ENCODE data around the gene AURKAIP1.
"Not testable (repeated sequence)": the region's sequence is repeated elsewhere in the genome, so short reads cannot be mapped to it uniquely, and the experiment has no call there.

The AURKAIP1 gene

GRCh38 chr1:1417825-1418463 lies 42.9 kb upstream of the AURKAIP1 start:
- not testable (repeated sequence) for H3K27me3 ChIP-seq (ENCODE audit: control insufficient read depth, insufficient read depth, low read length); H3K4me3 ChIP-seq (ENCODE audit: low read length); H3K36me3 ChIP-seq (ENCODE audit: control insufficient read depth, insufficient read depth, low read length); H3K4me1 ChIP-seq (ENCODE audit: control insufficient read depth, insufficient read depth, low read length); H3K9ac ChIP-seq (ENCODE audit: low read length); H3K27ac ChIP-seq (ENCODE audit: low read depth, low read length)

GRCh38 chr1:1417396-1417795 lies 42.4 kb upstream of the AURKAIP1 start:
- not testable (repeated sequence) for H3K4me1 ChIP-seq (ENCODE audit: control insufficient read depth, insufficient read depth, low read length); H3K27me3 ChIP-seq (ENCODE audit: control insufficient read depth, insufficient read depth, low read length); H3K27ac ChIP-seq (ENCODE audit: low read depth, low read length); H3K4me3 ChIP-seq (ENCODE audit: low read length); H3K9ac ChIP-seq (ENCODE audit: low read length); H3K36me3 ChIP-seq (ENCODE audit: control insufficient read depth, insufficient read depth, low read length)

- Histone ChIP-seq H3K36me3 (ENCODE audit: control insufficient read depth, insufficient read depth, low read length) (no peaks in the 10 kb centered on the region), H3K9ac (ENCODE audit: low read length) (no peak overlapping the region), H3K4me3 (ENCODE audit: low read length) (no peak overlapping the region), H3K27ac (ENCODE audit: low read depth, low read length) (no peak overlapping the region), H3K27me3 (ENCODE audit: control insufficient read depth, insufficient read depth, low read length) (peaks cover 1% of the 10 kb centered on the region), H3K4me1 (ENCODE audit: control insufficient read depth, insufficient read depth, low read length) (peaks cover 1% of the 10 kb centered on the region)
These were observed 40.7 kb upstream of the AURKAIP1 start for GRCh38 chr1:1415751-1416150.

GRCh38 chr1:1412311-1412902 lies 37.4 kb upstream of the AURKAIP1 start:
- H3K9ac ChIP-seq (ENCODE audit: low read length); H3K4me3 ChIP-seq (ENCODE audit: low read length); H3K27me3 ChIP-seq (ENCODE audit: control insufficient read depth, insufficient read depth, low read length); H3K36me3 ChIP-seq (ENCODE audit: control insufficient read depth, insufficient read depth, low read length); H3K4me1 ChIP-seq (ENCODE audit: control insufficient read depth, insufficient read depth, low read length); H3K27ac ChIP-seq (ENCODE audit: low read depth, low read length): not testable (repeated sequence)

- Histone ChIP-seq H3K36me3 (ENCODE audit: control insufficient read depth, insufficient read depth, low read length) (no peaks in the 10 kb centered on the region), H3K27ac (ENCODE audit: low read depth, low read length) (no peak overlapping the region), H3K4me3 (ENCODE audit: low read length) (no peak overlapping the region), H3K27me3 (ENCODE audit: control insufficient read depth, insufficient read depth, low read length) (no peaks in the 10 kb centered on the region), H3K4me1 (ENCODE audit: control insufficient read depth, insufficient read depth, low read length) (peaks cover 9% of the 10 kb centered on the region), H3K9ac (ENCODE audit: low read length) (no peak overlapping the region)
These were observed 36.6 kb upstream of the AURKAIP1 start for GRCh38 chr1:1411626-1412025.

GRCh38 chr1:1410238-1410637 lies 35.2 kb upstream of the AURKAIP1 start:
- not testable (repeated sequence) for H3K36me3 ChIP-seq (ENCODE audit: control insufficient read depth, insufficient read depth, low read length)

GRCh38 chr1:1407636-1408318 lies 32.8 kb upstream of the AURKAIP1 start:
- Histone ChIP-seq H3K4me1 (ENCODE audit: control insufficient read depth, insufficient read depth, low read length) (peaks cover 20% of the 10 kb centered on the region), H3K9ac (ENCODE audit: low read length) (peak overlapping the region; percentile 38), H3K27me3 (ENCODE audit: control insufficient read depth, insufficient read depth, low read length) (no peaks in the 10 kb centered on the region), H3K27ac (ENCODE audit: low read depth, low read length) (peak overlapping the region; percentile 88), H3K36me3 (ENCODE audit: control insufficient read depth, insufficient read depth, low read length) (peaks cover 8% of the 10 kb centered on the region), H3K4me3 (ENCODE audit: low read length) (peak overlapping the region; percentile 79)

More at GRCh38 chr1:1410238-1410637, 35.2 kb upstream of the AURKAIP1 start:
- not testable (repeated sequence) for H3K4me3 ChIP-seq (ENCODE audit: low read length); H3K27ac ChIP-seq (ENCODE audit: low read depth, low read length); H3K9ac ChIP-seq (ENCODE audit: low read length); H3K27me3 ChIP-seq (ENCODE audit: control insufficient read depth, insufficient read depth, low read length)
- H3K4me1 ChIP-seq (ENCODE audit: control insufficient read depth, insufficient read depth, low read length), result peaks cover 20% of the 10 kb centered on the region

GRCh38 chr1:1406821-1407635 lies 32.0 kb upstream of the AURKAIP1 start, which contains the start of gene MRPL20:
Gene MRPL20 (minus strand): TSS chr1:1407293. CDS start chr1:1407217, 76 bp downstream.
- Histone ChIP-seq H3K4me3 (ENCODE audit: low read length) (peak within 1 kb of the TSS; percentile 79), H3K27ac (ENCODE audit: low read depth, low read length) (peak within 1 kb of the TSS; percentile 88), H3K36me3 (ENCODE audit: control insufficient read depth, insufficient read depth, low read length) (peaks cover 13% of the 10 kb centered on the region)

GRCh38 chr1:1406101-1406820 lies 31.3 kb upstream of the AURKAIP1 start:
- Histone ChIP-seq H3K27me3 (ENCODE audit: control insufficient read depth, insufficient read depth, low read length) (no peaks in the 10 kb centered on the region), H3K4me1 (ENCODE audit: control insufficient read depth, insufficient read depth, low read length) (peaks cover 20% of the 10 kb centered on the region), H3K4me3 (ENCODE audit: low read length) (peak overlapping the region; percentile 79), H3K27ac (ENCODE audit: low read depth, low read length) (peak overlapping the region; percentile 88), H3K9ac (ENCODE audit: low read length) (peak overlapping the region; percentile 45), H3K36me3 (ENCODE audit: control insufficient read depth, insufficient read depth, low read length) (peaks cover 20% of the 10 kb centered on the region)

More at GRCh38 chr1:1406821-1407635, 32.0 kb upstream of the AURKAIP1 start, which contains the start of gene MRPL20:
- Histone ChIP-seq H3K9ac (ENCODE audit: low read length) (peak within 1 kb of the TSS; percentile 45), H3K4me1 (ENCODE audit: control insufficient read depth, insufficient read depth, low read length) (peaks cover 20% of the 10 kb centered on the region), H3K27me3 (ENCODE audit: control insufficient read depth, insufficient read depth, low read length) (no peaks in the 10 kb centered on the region)

- Histone ChIP-seq H3K4me3 (ENCODE audit: low read length) (no peak overlapping the region), H3K27me3 (ENCODE audit: control insufficient read depth, insufficient read depth, low read length) (no peaks in the 10 kb centered on the region), H3K36me3 (ENCODE audit: control insufficient read depth, insufficient read depth, low read length) (peaks cover 20% of the 10 kb centered on the region), H3K27ac (ENCODE audit: low read depth, low read length) (no peak overlapping the region), H3K4me1 (ENCODE audit: control insufficient read depth, insufficient read depth, low read length) (peaks cover 28% of the 10 kb centered on the region), H3K9ac (ENCODE audit: low read length) (no peak overlapping the region)
These were observed 28.6 kb upstream of the AURKAIP1 start for GRCh38 chr1:1403653-1404052.

GRCh38 chr1:1402901-1403392 lies 27.9 kb upstream of the AURKAIP1 start:
- peaks cover 26% of the 10 kb centered on the region for H3K4me1 ChIP-seq (ENCODE audit: control insufficient read depth, insufficient read depth, low read length)
- H3K27ac ChIP-seq (ENCODE audit: low read depth, low read length); H3K4me3 ChIP-seq (ENCODE audit: low read length); H3K9ac ChIP-seq (ENCODE audit: low read length); H3K27me3 ChIP-seq (ENCODE audit: control insufficient read depth, insufficient read depth, low read length): not testable (repeated sequence)
- H3K36me3 ChIP-seq (ENCODE audit: control insufficient read depth, insufficient read depth, low read length), result peaks cover 22% of the 10 kb centered on the region
